Trophoblast cell (in vitro differentiated cells and primary cell): Measurements from ENCODE around the gene CXXC4.

Experiments used
- DNase-seq, 2 donors: peaks; one replicate each; pipeline ENCODE4 v3.0.0-alpha.2; 2016
- H2AFZ ChIP-seq: 2 replicates; pipeline ENCODE4 v1.6.1; 2013; ENCODE audit warnings: low read length, moderate library complexity, mild to moderate bottlenecking; ENCODE audit not compliant: insufficient read depth, poor library complexity
- H2AK5ac ChIP-seq: 2 replicates; pipeline ENCODE4 v1.6.1; 2013; ENCODE audit warnings: mild to moderate bottlenecking, low read length
- H2BK120ac ChIP-seq: 2 replicates; pipeline ENCODE4 v1.6.1; 2013; ENCODE audit warnings: low read length, mild to moderate bottlenecking, moderate library complexity; ENCODE audit not compliant: insufficient read depth, poor library complexity
- H2BK12ac ChIP-seq: 2 replicates; pipeline ENCODE4 v1.6.1; 2013; ENCODE audit warnings: mild to moderate bottlenecking, low read length, moderate library complexity
- H2BK5ac ChIP-seq: 2 replicates; pipeline ENCODE4 v1.6.1; 2013; ENCODE audit warnings: low read length, low read depth, moderate library complexity, mild to moderate bottlenecking; ENCODE audit not compliant: poor library complexity
- H3K14ac ChIP-seq: 2 replicates; pipeline ENCODE4 v1.6.1; 2013; ENCODE audit warnings: mild to moderate bottlenecking, low read length
- H3K18ac ChIP-seq: 2 replicates; pipeline ENCODE4 v1.6.1; 2013; ENCODE audit warnings: mild to moderate bottlenecking, low read length
- H3K23ac ChIP-seq: 2 replicates; pipeline ENCODE4 v1.6.1; 2013; ENCODE audit warnings: low read length
- H3K27ac ChIP-seq: 2 replicates; pipeline ENCODE4 v1.5.1; 2013; ENCODE audit warnings: low read depth, mild to moderate bottlenecking, inconsistent platforms, low read length, moderate library complexity
- H3K27me3 ChIP-seq: 2 replicates; pipeline ENCODE4 v1.6.1; 2013; ENCODE audit warnings: inconsistent platforms, mild to moderate bottlenecking, low read length, moderate library complexity; ENCODE audit not compliant: insufficient read depth
- H3K36me3 ChIP-seq, 2 experiments: 1 replicate in 1 of 2; 2 replicates in 1 of 2; pipeline ENCODE4 v1.6.1; 2013; ENCODE audit warnings: low read length in 2 of 2, mild to moderate bottlenecking in 2 of 2, moderate library complexity in 1 of 2; ENCODE audit not compliant: insufficient read depth in 2 of 2, control insufficient read depth in 1 of 2
- H3K4ac ChIP-seq: 2 replicates; pipeline ENCODE4 v1.6.1; 2013; ENCODE audit warnings: low read depth, mild to moderate bottlenecking, low read length, moderate library complexity
- H3K4me1 ChIP-seq, 2 experiments: 1 replicate in 1 of 2; 2 replicates in 1 of 2; pipeline ENCODE4 v1.6.1; 2013; ENCODE audit warnings: low read length in 2 of 2, mild to moderate bottlenecking in 2 of 2, moderate library complexity in 1 of 2; ENCODE audit not compliant: insufficient read depth in 2 of 2, control insufficient read depth in 1 of 2
- H3K4me2 ChIP-seq: 2 replicates; pipeline ENCODE4 v1.6.1; 2013; ENCODE audit warnings: inconsistent platforms, mild to moderate bottlenecking, low read length, moderate library complexity
- H3K4me3 ChIP-seq: 2 replicates; pipeline ENCODE4 v1.5.1; 2013; ENCODE audit warnings: mild to moderate bottlenecking, low read depth, low read length, inconsistent platforms
- H3K79me1 ChIP-seq: one replicate; pipeline ENCODE4 v1.6.1; 2013; ENCODE audit warnings: low read length
- H3K79me2 ChIP-seq: 2 replicates; pipeline ENCODE4 v1.6.1; 2013; ENCODE audit warnings: low read length, mild to moderate bottlenecking; ENCODE audit not compliant: control insufficient read depth, insufficient read depth, poor library complexity
- H3K9ac ChIP-seq: 2 replicates; pipeline ENCODE4 v1.6.1; 2013; ENCODE audit warnings: mild to moderate bottlenecking, low read length
- H3K9me3 ChIP-seq: 2 replicates; pipeline ENCODE4 v1.6.1; 2013; ENCODE audit warnings: low read depth, mild to moderate bottlenecking, control low read depth, inconsistent platforms, low read length; ENCODE audit not compliant: insufficient read depth
- H4K12ac ChIP-seq: 2 replicates; pipeline ENCODE4 v1.6.1; 2013; ENCODE audit warnings: low read depth, mild to moderate bottlenecking, low read length, moderate library complexity
- H4K8ac ChIP-seq: 2 replicates; pipeline ENCODE4 v1.6.1; 2013; ENCODE audit warnings: low read depth, mild to moderate bottlenecking, low read length, moderate library complexity
- H4K91ac ChIP-seq: one replicate; pipeline ENCODE4 v1.6.1; 2013; ENCODE audit warnings: low read depth, mild to moderate bottlenecking, low read length, moderate library complexity
- WGBS: extraction: QIAGEN DNeasy Blood & Tissue Kit; methylation state at CpG from one replicate; pipeline ENCODE4 v1.1.7; 2013; ENCODE audit warnings: missing lambda C conversion rate; ENCODE audit not compliant: insufficient read length, insufficient coverage; ENCODE audit errors: extremely low coverage; 5-methylcytosine and 5-hydroxymethylcytosine counted together

The CXXC4 gene

DNA sequence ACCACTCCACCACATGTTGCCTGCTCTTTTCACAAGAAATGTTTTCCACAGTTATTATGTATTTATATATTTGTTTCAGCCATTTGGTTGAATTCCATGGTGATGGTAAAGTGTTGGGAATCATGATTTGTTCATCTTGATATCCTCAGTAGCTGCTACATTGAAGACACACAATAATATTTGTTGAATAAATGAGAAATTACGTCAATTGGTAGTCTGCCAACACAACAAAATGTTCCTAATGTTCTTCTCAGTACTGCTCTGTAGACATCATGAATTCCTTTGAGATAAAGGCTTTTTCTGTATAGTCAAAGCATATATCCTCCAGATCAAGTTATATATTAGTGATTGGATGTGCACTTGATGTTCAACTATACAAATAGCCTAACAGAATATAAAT is 29.5 kb downstream of the CXXC4 start:
- H3K4me1 ChIP-seq = no peaks in the 10 kb centered on the region
- WGBS = no CpG with 5 or more reads among the region's 1 CpG
- H2BK12ac ChIP-seq = no peak overlapping the region
- no peak overlapping the region for H2AFZ ChIP-seq
- no peaks in the 10 kb centered on the region for H3K36me3 ChIP-seq
- H3K9ac ChIP-seq = no peak overlapping the region
- no peaks in the 10 kb centered on the region for H3K79me1 ChIP-seq
- no peak overlapping the region for H2AK5ac ChIP-seq
- no peak overlapping the region for H4K12ac ChIP-seq
- no peak overlapping the region for H2BK120ac ChIP-seq
- H3K27ac ChIP-seq = no peak overlapping the region
- no peak overlapping the region for H4K91ac ChIP-seq
- H3K23ac ChIP-seq = no peak overlapping the region
- H3K4ac ChIP-seq = no peak overlapping the region
- no peak for DNase-seq
- H3K4me2 ChIP-seq = no peak overlapping the region
- H3K79me2 ChIP-seq = no peaks in the 10 kb centered on the region
- H4K8ac ChIP-seq = no peak overlapping the region
- no peak overlapping the region for H3K18ac ChIP-seq
- H3K9me3 ChIP-seq = no peaks in the 10 kb centered on the region
- H3K4me3 ChIP-seq = no peak overlapping the region
- H3K27me3 ChIP-seq = no peaks in the 10 kb centered on the region
- no peak overlapping the region for H2BK5ac ChIP-seq
- no peak overlapping the region for H3K14ac ChIP-seq

- H3K4me2 ChIP-seq = no peak overlapping the region
- H2AFZ ChIP-seq = no peak overlapping the region
Observed at GRCh38 chr4:104462641-104463040, 32.1 kb downstream of the CXXC4 start.

DNA sequence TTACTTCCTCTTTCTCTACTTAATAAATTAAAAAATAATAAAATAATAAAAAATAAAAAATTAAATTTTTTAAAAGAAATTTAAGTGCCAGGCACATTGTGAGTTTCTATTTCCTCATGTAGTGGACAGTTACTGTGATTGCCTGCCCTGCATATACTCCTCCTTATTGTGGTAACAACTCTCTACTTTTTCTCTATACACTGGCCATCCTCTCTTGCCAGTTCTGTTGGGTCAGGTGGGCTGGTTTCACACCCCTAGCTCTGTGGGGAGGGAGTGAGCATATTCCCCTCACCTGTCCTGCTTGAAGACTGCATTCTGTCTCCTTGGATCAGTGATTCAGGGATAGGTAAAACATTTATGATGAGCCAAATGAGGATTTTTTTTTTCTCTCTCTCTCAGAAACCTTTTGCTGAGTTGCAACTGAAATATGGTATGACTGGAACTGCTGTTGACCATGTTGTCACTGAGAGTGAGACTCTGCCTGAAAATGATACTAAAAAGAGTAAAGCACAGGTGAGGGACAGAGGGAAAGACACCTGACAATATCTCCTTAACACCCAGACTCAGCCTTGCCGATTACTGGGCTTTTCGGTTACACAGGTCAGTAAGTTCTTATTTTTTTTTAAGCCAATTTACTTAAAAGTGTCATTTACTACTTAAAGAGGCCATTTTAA is 37.2 kb downstream of the CXXC4 start:
- Histone ChIP-seq H2BK5ac (no peak overlapping the region), H3K79me2 (no peaks in the 10 kb centered on the region), H3K27ac (no peak overlapping the region), H3K9me3 (no peaks in the 10 kb centered on the region), H3K36me3 (no peaks in the 10 kb centered on the region), H3K4ac (no peak overlapping the region), H3K4me1 (no peaks in the 10 kb centered on the region), H4K8ac (no peak overlapping the region), H3K27me3 (no peaks in the 10 kb centered on the region), H2AK5ac (no peak overlapping the region), H2AFZ (no peak overlapping the region), H3K4me3 (no peak overlapping the region), H4K91ac (no peak overlapping the region), H2BK12ac (no peak overlapping the region), H3K23ac (no peak overlapping the region), H2BK120ac (no peak overlapping the region), H3K9ac (no peak overlapping the region), H3K79me1 (no peaks in the 10 kb centered on the region), H3K14ac (no peak overlapping the region), H4K12ac (no peak overlapping the region), H3K18ac (no peak overlapping the region), H3K4me2 (no peak overlapping the region)
- WGBS = no CpG with 5 or more reads among the region's 2 CpGs
- no peak for DNase-seq

More at GRCh38 chr4:104462641-104463040, 32.1 kb downstream of the CXXC4 start:
- Histone ChIP-seq H4K12ac (no peak overlapping the region), H3K36me3 (no peaks in the 10 kb centered on the region), H3K79me1 (no peaks in the 10 kb centered on the region), H2BK120ac (no peak overlapping the region), H3K27me3 (no peaks in the 10 kb centered on the region), H3K18ac (no peak overlapping the region), H3K23ac (no peak overlapping the region), H3K9me3 (no peaks in the 10 kb centered on the region), H3K27ac (no peak overlapping the region), H2BK12ac (no peak overlapping the region), H4K8ac (no peak overlapping the region), H3K4ac (no peak overlapping the region), H3K79me2 (no peaks in the 10 kb centered on the region), H4K91ac (no peak overlapping the region), H3K9ac (no peak overlapping the region), H2AK5ac (no peak overlapping the region), H3K4me3 (no peak overlapping the region), H3K4me1 (no peaks in the 10 kb centered on the region), H3K14ac (no peak overlapping the region), H2BK5ac (no peak overlapping the region)
- no peak for DNase-seq

GRCh38 chr4:104451573-104451972 is 43.1 kb downstream of the CXXC4 start:
- Histone ChIP-seq H4K8ac (no peak overlapping the region), H2BK120ac (no peak overlapping the region), H4K12ac (no peak overlapping the region), H3K4me3 (no peak overlapping the region), H3K18ac (no peak overlapping the region), H3K4ac (no peak overlapping the region), H3K23ac (no peak overlapping the region), H3K9ac (no peak overlapping the region), H2BK12ac (no peak overlapping the region), H3K9me3 (no peaks in the 10 kb centered on the region), H3K27me3 (no peaks in the 10 kb centered on the region), H3K36me3 (no peaks in the 10 kb centered on the region), H3K79me2 (no peaks in the 10 kb centered on the region), H3K27ac (no peak overlapping the region), H3K79me1 (no peaks in the 10 kb centered on the region), H3K4me1 (no peaks in the 10 kb centered on the region), H4K91ac (no peak overlapping the region), H2AK5ac (no peak overlapping the region), H3K14ac (no peak overlapping the region), H2BK5ac (no peak overlapping the region), H2AFZ (no peak overlapping the region), H3K4me2 (no peak overlapping the region)
- peak in 1 of 2 donors; percentile 5 for DNase-seq
- WGBS = no CpG with 5 or more reads among the region's 1 CpG
